ENCODE data around the gene MAG.

GRCh38 chr19:35341006-35341405 lies 49.0 kb downstream of the MAG start:
- TF ChIP-seq CTCF (IDR thresholded peaks at IDR 0.05) (no peak), POLR2A (IDR thresholded peaks at IDR 0.05) (no peak)
